Measurements from ENCODE around the gene TMEM88.
"Not testable (repeated sequence)": the region's sequence is repeated elsewhere in the genome, so short reads cannot be mapped to it uniquely, and the experiment has no call there.

TMEM88 gene, protein sequence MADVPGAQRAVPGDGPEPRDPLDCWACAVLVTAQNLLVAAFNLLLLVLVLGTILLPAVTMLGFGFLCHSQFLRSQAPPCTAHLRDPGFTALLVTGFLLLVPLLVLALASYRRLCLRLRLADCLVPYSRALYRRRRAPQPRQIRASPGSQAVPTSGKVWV

DNA sequence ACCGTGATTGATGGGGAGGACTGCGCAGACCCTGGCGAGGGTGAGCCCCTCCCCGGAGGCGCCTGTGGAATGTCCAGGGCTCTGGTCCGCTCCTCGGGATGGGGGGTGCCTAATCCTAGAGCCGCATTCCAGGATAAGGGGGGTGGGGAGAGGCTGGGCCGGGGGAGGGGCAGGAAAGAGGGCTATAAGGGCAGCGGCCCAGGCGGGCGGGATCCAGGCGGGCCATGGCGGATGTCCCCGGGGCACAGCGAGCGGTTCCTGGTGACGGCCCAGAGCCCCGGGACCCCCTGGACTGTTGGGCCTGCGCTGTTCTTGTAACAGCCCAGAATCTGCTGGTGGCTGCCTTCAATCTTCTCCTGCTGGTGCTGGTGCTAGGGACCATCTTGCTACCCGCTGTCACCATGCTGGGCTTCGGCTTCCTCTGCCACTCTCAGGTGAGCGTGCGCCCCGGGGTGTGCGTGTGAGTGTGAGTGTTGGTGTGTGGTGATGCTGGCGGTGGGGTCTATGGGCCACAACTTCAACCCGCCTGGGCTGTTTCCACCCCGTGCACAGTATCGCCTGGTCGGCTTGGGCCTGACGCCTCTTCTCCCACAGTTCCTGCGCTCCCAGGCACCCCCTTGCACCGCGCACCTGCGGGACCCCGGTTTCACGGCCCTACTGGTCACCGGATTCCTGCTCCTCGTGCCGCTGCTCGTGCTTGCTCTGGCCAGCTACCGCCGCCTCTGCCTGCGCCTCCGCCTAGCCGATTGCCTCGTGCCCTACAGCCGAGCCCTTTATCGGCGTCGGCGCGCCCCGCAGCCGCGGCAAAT, at the start of gene TMEM88:
TSS of gene TMEM88 (plus strand) at position 216 of the 809 bp plus-strand sequence. CDS start at position 225, 9 bp downstream.
- peak; percentile 57 for DNase-seq

DNA sequence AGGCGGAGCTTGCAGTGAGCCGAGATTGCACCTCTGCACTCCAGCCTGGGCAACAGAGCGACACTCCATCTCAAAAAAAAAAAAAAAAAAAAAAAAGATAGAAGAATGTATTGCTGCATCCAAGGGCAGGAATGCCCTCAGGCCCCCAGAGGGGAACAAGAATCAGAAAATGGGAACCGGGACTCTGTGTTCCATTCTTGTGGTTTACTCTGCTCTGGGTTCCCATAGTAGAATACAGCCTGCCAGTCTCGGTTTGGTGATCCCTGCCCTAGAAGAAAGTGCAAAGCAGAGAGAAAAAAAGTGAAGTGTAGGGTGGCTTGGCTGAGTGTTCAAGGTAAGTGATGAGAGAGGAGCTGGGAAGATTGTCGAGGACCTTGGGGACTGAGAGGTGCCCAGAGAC, 48.3 kb upstream of the TMEM88 start:
- DNase-seq: no peak

DNA sequence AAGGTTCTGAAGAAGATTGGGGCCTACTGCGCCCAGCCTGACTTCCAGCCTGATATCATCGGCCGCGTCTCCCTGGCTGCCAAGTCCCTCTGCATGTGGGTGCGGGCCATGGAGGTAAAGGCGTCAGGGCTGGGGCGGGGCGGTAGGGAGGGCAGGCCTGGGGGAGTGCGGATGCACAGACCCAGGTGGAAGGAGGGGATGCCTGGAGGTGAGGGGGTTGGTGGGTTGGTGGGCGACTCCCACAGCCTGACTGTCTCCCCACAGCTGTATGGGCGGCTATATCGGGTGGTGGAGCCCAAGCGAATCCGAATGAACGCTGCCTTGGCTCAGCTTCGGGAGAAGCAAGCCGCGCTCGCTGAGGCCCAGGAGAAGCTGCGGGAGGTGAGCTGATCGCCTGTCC, 47.7 kb upstream of the TMEM88 start:
- no peak for DNase-seq

DNA sequence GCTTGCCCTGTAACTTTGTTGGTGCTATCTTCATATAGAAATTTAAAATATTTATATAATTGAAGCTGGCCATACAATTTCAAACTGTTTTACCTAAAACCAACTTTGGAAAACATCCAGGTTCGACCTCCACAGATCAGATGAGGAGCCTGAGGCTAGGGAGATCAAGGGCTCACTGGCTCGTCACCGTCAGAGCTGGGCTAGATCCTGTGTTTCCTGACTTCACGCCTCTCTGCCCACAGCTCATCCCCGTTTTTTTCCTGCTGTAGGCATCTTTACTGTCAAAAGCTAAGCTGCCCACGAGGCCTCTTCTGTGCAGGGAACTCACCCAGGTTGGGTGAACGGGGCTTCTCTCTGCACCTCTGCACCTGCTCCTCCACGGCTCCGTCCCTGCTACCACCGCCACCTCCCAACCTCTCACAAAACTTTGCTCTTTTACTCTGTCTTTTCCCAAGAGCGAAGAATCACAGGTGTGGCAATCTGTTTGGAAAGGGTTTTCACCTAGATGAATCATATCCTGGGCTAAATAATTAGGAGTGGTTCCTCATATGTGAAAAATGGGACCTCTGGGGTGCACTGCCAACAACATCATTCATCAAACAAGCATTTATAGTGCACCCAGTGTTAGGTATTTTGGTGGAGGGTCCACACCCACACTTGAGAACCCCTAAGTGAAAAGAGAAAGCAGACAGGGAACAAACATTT, 45.6 kb upstream of the TMEM88 start:
- DNase-seq: no peak

DNA sequence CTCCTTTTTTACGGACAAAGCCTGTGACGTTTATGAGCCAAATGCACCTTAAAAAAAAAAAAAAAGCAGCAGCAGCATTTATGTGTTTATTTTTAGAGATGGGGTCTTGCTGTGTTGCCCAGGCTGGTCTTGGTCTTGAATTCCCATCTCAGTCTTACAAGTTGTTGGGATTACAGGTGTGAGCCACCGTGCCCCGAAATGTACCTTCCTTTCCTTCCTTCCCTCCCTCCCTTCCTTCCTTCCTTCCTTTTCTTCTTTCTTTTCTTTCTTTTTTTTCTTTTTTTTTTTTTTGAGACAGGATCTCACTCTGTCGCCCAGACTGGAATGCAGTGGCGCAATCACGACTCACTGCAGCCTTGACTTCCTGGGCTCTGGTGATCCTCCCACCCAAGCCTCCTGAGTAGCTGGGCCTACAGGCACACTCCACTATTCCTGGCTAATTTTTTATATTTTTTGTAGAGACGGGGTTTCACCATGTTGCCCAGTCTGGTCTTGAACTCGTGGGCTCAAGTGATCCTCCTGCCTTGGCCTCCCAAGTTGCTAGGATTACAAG, 45.0 kb upstream of the TMEM88 start:
- DNase-seq: not testable (repeated sequence)

DNA sequence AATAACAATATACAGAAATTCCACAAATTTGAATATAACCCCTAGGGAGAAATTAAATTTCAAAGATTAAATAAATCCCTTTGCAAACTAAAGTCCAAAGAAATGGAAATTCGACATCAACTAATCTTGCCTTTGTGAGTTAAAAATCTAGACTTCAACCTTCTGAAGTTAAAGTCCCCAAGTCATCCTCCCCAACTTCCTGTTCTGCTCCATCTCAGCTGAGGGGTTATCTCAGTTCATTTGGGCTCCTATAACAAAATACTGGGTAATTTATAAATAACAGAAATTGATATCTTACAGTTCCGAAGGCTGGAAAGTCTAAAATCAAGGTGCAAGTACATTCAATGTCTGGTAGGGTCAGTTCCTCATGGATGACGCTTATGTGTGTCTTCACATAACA, 43.6 kb upstream of the TMEM88 start:
- DNase-seq: no peak

DNA sequence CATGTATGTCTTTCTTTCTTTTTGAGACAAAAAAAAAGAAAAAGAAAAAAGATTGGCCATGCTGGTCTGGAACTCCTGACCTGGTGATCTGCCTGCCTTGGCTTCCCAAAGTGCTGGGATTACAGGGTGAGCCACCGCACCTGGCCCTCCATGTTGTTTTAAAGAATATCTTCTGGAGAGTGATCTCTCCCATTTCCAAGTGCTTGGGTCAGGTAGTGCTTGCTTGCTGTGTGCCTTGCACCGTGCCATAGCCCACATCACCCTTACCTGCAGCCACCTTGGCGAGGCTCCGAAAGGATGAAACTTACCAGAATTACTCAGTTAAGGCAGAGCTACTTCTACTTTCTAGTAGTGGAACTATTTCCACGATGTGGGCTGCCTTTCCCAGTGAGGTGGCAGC, 39.9 kb upstream of the TMEM88 start:
- no peak for DNase-seq

DNA sequence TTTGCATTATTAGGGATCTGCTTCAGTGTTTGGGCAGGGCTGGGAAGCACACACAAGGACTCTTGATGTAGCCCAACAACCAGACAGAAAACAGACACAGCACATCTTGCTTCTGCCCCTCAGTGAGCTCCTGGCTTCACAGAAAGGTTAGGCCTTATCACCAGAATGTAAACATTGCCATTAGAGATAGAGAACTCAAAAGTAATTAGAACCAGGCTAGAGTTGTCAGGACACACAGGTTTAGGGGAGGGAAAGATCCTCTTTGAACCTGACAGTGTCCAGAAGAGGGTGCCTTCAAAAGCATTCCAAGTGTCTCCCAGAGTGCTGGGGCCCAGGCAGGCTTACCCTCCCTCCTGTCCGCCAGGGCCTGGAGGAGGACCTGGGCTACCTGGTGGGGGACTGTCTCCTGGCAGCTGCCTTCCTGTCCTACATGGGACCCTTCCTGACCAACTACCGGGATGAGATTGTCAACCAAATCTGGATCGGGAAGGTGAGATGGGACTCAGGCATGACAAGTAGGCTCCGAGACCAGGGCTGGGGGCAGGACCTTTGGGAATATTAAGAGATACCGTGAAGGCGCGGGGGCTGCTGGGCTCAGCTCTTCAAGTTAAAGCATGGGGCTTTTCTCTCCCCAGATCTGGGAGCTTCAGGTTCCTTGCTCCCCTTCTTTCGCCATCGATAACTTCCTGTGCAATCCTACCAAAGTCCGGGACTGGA, 37.8 kb upstream of the TMEM88 start:
- DNase-seq: no peak

DNA sequence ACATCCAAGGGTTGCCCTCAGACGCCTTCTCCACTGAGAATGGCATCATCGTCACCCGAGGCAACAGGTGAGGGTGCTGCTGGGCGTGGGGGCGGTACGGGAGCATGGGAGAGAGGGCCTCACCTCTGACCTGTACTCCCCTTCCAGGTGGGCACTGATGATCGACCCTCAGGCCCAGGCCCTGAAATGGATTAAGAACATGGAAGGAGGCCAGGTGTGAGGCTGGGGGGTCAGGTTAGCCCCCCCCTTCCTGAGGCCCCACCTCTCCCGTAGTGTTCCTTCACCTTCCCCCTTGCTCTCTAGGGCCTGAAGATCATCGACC, 37.3 kb upstream of the TMEM88 start:
- DNase-seq: no peak

DNA sequence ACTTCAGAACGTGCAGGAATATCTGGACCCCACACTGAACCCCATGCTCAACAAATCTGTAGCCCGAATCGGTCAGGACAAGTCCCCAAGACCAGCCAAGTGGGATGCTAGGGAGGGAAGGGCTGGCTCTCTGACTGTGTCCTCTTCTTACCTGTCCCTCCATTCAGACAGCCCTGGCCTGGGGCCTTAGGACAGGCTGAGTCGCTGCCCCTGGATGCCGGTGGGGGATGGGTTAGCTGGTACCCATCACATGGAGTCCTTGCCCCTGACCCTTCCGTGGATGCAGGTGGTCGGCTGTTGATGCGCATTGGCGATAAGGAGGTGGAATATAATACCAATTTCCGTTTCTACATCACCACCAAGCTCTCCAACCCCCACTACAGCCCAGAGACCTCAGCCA, 36.8 kb upstream of the TMEM88 start:
- DNase-seq: no peak

DNA sequence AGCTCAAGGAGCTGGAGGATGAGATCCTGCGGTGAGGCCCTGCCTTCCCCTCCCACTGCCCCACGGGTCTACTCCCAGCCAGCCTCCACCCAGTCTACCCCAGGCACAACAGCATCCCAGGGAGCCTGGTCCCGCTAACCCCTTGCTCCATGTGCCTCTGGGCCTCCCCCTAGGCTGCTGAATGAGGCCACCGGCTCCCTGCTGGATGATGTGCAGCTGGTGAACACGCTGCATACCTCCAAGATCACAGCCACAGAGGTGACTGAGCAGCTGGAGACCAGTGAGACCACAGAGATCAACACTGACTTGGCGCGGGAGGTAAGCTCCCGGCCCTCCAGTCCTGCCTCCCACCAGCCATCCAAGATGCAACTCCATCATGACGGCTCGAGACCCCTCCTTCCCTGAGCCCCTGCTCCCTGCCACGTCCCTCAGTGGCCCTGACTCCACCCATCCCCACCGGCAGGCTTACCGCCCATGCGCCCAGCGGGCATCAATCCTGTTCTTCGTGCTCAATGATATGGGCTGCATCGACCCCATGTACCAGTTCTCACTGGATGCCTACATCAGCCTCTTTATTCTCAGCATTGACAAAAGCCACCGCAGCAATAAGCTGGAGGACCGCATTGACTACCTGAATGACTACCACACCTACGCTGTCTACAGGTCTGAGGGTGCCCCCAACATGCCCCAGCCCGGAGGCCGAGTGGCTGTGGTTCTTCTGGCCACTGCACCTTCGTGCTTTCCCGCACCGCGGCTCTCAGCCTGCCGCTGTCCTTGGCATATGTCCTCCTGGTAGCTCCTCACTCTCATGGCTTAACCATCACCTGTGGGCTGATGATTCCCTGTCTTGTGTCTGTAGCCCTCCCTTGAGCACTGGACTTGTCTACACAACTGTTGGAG, 35.9 kb upstream of the TMEM88 start:
- no peak for DNase-seq

DNA sequence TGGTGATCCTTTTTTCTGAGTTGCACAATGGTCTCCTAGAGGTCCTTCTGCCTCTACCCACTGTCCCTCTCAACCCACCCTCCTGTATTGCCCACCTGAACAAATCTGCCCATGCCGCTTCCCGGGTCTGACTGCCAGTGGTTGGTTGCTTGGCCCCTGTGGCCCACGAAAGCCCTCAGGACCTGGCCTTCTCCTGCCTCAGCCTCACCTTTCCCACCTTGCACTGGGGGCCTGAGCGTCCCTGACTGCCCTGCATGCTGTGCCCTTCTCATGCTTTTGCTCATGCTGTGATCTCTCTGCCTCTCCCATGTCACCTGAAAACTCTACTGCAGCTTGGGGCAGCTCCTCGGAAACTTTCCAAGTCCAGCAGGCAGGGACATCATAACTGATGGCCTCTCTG, 34.6 kb upstream of the TMEM88 start:
- no peak for DNase-seq

DNA sequence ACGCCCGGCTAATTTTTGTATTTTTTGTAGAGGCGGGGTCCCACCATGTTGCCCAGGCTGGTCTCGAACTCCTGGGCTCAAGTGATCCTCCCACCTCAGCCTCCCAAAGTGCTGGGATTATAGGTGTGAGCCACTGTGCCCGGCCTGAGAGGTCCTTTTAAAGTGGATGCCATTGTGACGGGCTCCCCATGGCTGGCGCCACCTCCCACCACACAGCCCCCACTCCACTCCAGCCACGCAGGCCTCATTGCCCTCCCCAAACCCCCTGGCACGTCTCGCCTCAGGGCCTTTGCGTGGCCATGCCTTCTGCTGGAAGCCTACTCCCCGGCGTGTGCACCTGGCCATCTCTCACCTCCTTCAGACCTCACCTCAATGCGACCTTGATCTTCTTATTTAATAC, 32.7 kb upstream of the TMEM88 start:
- no peak for DNase-seq

DNA sequence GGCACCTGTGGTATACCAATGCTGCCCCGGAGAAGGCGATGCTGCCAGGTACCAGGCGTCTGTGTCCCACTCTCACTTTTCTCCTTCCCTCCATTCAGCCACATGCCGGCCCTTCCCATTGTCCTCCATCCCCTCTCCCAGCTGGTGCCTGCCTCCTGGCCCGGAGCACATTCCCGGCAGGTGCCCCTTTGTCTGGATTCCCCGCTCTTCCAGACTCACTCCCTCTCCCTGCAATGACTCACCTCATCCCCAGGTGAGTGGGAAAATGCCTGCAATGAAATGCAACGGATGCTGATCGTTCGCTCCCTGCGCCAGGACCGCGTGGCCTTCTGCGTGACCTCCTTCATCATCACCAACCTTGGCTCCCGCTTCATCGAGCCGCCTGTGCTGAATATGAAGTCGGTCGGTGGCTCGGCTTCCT, 31.3 kb upstream of the TMEM88 start:
- DNase-seq: no peak

DNA sequence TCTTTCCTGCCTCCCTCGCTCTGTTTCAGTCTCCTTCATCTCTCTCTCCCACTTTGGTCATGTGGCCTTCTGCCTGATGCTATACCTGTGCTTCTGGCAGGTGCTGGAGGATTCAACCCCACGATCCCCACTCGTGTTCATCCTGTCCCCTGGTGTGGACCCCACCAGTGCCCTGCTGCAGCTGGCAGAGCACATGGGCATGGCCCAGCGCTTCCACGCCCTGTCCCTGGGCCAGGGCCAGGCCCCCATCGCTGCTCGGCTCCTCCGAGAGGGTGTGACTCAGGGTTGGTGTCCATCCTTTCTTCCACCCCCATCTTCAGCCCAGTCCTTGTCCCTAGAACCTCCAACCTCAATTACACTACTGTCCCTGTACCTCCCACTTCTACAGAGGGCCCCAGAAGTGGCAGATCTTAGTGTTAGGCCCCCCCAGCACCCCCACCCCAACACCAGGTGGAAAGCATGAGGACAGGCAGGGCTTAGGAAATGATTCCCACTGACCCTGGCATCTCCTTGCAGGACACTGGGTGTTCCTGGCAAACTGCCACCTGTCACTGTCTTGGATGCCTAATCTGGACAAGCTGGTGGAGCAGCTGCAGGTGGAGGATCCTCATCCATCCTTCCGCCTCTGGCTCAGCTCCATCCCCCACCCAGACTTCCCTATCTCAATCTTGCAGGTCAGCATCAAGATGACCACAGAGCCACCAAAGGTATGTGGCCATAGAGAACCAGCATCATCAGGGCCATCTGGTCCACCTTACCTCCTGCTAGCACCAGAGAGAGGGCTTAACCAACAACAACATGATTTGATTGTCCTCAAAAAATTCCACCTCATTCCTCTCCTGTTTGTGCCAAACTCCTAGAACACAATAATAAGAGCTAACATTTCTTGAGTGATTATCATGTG, 30.6 kb upstream of the TMEM88 start:
- no peak for DNase-seq

DNA sequence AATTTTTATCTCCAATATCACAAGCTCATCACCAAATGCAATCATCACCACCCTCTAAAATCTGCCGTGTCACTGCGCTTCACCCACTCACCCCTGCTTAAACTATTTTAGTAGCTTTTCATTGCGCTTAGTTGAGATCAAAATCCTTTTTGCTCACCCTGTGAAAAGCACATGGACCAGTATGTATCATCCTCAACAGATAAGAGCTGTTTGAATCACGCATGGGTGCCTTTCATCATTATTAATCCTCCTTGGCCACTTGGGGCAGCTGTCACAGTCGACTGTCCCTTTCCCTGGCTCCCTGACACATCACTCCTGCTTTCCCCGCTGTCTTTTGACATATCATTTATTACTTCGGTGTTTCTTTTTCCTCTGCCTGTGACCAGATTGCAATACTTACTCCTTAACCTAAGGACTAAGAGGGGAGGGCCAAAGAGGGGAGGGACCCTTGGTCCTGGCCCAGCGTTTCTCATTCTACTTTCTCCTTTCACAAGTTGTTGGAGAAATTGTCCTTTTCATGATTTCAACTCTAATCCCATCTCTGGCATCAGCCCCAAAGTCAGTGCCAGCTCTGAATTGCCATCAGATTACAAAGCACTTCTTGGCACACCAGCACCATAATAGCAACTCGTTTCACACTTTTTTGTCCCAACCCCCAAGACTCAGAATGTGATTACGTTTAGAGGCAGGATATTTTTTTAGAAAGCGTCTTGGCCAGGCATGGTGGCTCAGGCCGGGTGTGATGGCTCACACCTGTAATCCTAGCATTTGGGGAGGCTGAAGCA, 29.5 kb upstream of the TMEM88 start:
- peak; percentile 60 for DNase-seq

DNA sequence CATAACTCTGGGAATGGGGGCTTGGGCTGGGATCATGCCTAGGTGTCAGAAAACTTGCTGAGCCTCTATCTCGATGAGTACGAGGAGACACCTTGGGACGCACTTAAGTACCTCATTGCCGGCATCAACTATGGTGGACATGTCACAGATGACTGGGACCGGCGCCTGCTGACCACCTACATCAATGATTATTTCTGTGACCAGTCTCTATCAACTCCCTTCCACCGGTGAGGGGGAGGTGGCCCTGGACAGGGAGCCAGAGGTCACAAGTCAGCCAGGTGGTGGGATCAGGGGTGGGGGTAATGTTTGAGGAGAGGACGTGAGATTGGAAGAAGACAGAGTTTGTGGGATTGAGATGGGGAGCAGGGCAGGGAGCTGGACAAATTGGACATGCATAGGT, 24.2 kb upstream of the TMEM88 start:
- DNase-seq: no peak

DNA sequence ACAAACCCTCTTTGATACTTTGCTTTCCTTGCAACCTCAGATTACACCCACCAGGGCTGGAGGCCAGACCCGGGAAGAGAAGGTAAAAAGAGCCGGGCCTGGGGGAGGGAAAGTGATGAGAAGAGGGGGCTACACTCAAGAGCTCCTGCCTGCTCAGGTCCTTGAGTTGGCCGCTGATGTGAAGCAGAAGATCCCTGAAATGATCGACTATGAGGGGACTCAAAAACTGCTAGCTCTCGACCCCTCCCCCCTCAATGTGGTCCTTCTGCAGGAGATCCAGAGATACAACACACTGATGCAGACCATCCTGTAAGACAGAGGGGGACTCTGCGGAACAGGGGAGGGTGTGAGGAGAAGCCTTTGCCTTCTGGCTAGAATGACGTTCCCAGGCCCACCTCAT, 23.6 kb upstream of the TMEM88 start:
- no peak for DNase-seq

DNA sequence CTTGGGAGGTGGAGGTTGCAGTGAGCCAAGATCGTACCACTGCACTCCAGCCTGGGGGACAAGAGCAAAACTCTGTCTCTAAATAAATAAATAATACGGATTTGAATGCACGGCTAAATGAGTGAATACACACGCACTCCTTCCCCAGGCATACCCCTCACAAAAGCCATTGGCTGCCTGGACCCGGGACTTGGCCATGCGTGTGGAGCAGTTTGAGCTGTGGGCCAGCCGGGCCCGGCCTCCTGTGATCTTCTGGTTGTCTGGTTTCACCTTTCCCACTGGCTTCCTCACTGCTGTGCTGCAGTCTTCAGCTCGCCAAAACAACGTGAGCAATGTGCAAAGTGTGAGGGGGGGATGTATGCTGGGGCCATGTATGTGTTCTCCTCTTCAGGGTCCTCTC, 22.4 kb upstream of the TMEM88 start:
- DNase-seq: no peak
